ENCODE results near the gene PANK3.
"Not testable (repeated sequence)": the region's sequence is repeated elsewhere in the genome, so short reads cannot be mapped to it uniquely, and the experiment has no call there.

PANK3 gene

GRCh38 chr5:168592014-168592368 is 12.8 kb upstream of the PANK3 start:
- DNase-seq (ENCODE audit: low read depth, low spot score) = no peak

- no peak for DNase-seq (ENCODE audit: low read depth, low spot score)
Observed at GRCh38 chr5:168591302-168592013, 12.3 kb upstream of the PANK3 start.

GRCh38 chr5:168590666-168591065 is 11.5 kb upstream of the PANK3 start:
- DNase-seq (ENCODE audit: low read depth, low spot score) = no peak

- no peak for DNase-seq (ENCODE audit: low read depth, low spot score)
Observed at GRCh38 chr5:168587987-168588386, 8.8 kb upstream of the PANK3 start.

- DNase-seq (ENCODE audit: low read depth, low spot score) = no peak
Observed at GRCh38 chr5:168585119-168585856, 6.1 kb upstream of the PANK3 start.

GRCh38 chr5:168583742-168584482 is 4.7 kb upstream of the PANK3 start:
- DNase-seq (ENCODE audit: low read depth, low spot score) = no peak

- not testable (repeated sequence) for DNase-seq (ENCODE audit: low read depth, low spot score)
Observed at GRCh38 chr5:168580814-168581469, 1.8 kb upstream of the PANK3 start.

GRCh38 chr5:168580227-168580508 is 1.0 kb upstream of the PANK3 start:
- DNase-seq (ENCODE audit: low read depth, low spot score) = no peak

GRCh38 chr5:168579488-168580226 is 489 bp upstream of the PANK3 start:
- DNase-seq (ENCODE audit: low read depth, low spot score) = peak; percentile 96

- no peak for DNase-seq (ENCODE audit: low read depth, low spot score)
Observed at GRCh38 chr5:168578006-168578405, 1.2 kb downstream of the PANK3 start.

- no peak for DNase-seq (ENCODE audit: low read depth, low spot score)
Observed at GRCh38 chr5:168575391-168576372, 3.5 kb downstream of the PANK3 start.

- DNase-seq (ENCODE audit: low read depth, low spot score) = not testable (repeated sequence)
Observed at GRCh38 chr5:168574156-168574555, 5.0 kb downstream of the PANK3 start.

- not testable (repeated sequence) for DNase-seq (ENCODE audit: low read depth, low spot score)
Observed at GRCh38 chr5:168573663-168574062, 5.5 kb downstream of the PANK3 start.

- DNase-seq (ENCODE audit: low read depth, low spot score) = no peak
Observed at GRCh38 chr5:168570490-168571328, 8.5 kb downstream of the PANK3 start.

- no peak for DNase-seq (ENCODE audit: low read depth, low spot score)
Observed at GRCh38 chr5:168568738-168569137, 10.4 kb downstream of the PANK3 start.

- DNase-seq (ENCODE audit: low read depth, low spot score) = no peak
Observed at GRCh38 chr5:168563959-168564358, 15.2 kb downstream of the PANK3 start.

- DNase-seq (ENCODE audit: low read depth, low spot score) = no peak
Observed at GRCh38 chr5:168562279-168562678, 16.9 kb downstream of the PANK3 start.

GRCh38 chr5:168557389-168557788 is 21.8 kb downstream of the PANK3 start:
- no peak for DNase-seq (ENCODE audit: low read depth, low spot score)

- DNase-seq (ENCODE audit: low read depth, low spot score) = no peak
Observed at GRCh38 chr5:168553377-168554130, 25.6 kb downstream of the PANK3 start.
